HL-60/S4 (cell line): Measurements from ENCODE around the gene FAP.

Experiments
- in situ Hi-C: fragments of 300-500 bp; cut with MboI; formaldehyde crosslinking; loops from 2 replicates; pipeline ENCODE4 v1.14.3; 2022; ENCODE audit warnings: low sequenced_read_pairs

FAP gene

DNA sequence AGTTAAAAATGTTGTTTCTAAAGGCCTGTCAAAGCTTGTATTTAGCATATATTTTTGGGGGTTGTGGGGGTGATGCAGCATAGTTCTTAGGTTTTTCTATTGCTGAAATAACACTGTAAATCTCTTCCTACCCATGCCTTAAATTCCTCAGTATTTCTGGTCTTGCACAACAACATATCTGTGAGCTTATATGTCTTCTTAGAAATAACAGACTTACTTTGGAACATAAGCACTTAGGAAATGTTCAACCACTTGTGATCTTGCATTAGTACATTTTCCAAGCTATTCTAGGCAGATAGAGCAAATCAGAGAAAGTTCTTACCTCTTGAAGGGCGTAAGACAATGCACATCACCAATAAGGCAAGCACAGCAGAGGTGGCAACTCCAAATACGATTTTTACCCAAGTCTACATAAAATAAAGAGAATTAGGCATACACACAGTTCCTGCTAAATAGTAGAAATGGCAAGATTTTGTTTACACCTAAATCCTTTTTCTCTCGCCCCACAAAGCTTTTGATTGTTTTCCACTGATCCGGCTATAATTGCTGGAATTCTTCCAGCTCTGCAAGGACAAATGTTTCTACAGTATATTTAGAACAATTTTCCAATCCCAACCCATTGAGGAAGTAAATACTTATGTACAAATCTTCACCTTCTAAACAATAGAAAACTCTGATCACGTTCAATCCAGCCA is 512 bp downstream of the FAP start:
- in situ Hi-C loops: no loop called here

DNA sequence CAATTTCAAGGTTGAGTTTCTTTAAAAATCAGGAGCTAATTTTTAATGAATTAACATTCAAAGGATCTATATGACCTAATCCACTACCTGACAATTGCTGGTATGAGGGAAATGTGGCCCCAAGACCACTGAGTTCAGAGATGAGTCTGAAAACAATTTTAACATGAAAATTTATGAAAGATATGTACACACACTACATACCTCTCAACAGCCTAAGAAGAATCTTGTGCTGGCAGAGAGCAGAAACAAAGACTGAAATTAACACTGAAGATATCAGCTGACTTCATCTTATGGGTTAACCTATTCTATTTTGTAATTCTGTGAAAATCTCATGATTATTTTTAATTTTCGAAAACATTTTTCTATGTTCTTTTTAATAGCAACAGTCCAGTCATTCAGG is 1.7 kb downstream of the FAP start:
- in situ Hi-C loops: no loop called here

DNA sequence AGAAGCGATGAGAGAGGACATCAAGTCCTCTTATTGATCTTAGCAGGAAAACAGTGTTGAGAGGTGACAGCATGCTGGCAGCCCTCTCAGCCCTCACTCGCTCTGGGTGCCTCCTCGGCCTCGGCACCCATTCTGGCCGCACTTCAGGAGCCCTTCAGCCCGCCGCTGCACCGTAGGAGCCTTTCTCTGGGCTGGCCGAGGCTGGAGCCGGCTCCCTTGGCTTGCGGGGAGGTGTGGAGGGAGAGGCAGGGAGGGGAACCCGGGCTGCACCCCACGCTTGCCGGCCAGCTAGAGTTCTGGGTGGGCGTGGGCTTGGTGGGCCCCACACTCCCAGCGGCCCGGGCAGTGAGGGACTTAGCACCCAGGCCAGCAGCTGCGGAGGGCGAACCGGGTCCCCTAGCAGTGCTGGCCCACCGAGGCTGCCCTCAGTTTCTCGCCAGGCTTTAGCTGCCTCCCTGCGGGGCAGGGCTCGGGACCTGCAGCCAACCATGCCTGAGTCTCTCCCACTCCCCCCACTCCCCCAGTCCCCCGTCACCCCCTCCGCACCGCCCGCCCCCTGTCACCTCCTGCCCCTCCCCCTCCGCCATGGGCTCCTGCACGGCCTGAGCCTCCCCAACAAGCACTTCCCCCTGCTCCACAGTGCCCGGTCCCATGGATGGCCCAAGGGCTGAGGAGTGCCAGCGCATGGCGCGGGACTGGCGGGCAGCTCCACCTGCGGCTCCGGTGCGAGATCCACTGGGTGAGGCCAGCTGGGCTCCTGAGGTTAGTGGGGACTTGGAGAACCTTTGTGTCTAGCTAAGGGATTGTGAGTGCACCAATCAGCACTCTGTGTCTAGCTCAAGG is 8.4 kb downstream of the FAP start:
- in situ Hi-C loops: no loop called here

DNA sequence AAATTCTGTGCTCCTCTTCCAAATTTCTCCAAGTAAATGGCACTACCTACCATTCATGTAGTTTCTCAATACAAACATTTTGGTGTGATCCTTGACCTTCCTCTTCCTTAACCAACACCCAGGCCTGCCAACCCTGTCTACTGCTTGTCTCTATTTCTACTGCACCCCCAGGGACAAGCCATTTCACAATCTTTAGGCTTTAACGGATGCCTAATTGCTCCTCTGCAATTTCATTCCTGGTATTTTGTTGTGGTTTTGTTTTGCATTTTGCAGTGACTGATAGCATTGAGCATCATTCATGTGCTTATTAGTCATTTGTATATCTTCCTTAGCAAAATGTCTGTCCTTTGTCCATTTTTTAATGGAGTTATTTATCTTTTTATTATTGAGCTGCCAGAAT is 10.0 kb downstream of the FAP start:
- in situ Hi-C loops: no loop called here

DNA sequence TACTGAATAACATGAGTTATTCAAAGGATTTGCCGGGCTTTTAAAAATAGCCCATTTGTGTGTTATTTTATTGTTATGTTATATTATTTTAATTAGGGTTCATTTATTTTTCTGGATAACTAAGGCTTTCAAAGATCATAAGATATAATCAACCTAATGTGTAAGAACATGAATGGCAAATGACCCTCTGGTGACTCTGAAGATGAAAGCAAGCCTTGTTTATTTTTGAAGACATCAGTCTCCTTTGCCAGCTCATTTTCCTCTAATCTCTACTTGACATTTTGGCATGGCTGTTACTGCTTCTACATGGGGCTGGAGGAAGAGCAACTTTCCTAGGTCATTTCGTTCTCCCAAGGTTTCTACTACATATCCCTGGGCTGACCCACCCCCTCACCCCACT is 10.6 kb downstream of the FAP start:
- in situ Hi-C loops: no loop called here

DNA sequence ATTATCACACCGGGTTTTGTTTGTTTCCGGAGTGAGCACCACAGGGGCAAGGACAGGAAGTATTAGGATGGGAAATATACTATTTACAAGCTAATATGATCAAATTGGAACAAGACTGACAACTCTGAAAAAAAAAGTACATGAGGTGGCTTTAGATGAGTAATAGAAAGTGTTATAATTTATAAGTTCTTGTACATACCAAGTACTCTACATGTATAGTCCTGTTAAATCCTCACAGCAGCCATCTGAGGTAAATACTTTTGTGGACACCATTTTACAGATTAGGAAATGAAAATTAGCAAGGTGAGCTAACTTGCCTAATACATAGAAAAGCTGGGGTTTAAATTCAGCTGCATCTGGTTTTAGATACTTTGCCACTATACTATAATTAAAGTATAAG is 11.2 kb downstream of the FAP start:
- in situ Hi-C loops: no loop called here

DNA sequence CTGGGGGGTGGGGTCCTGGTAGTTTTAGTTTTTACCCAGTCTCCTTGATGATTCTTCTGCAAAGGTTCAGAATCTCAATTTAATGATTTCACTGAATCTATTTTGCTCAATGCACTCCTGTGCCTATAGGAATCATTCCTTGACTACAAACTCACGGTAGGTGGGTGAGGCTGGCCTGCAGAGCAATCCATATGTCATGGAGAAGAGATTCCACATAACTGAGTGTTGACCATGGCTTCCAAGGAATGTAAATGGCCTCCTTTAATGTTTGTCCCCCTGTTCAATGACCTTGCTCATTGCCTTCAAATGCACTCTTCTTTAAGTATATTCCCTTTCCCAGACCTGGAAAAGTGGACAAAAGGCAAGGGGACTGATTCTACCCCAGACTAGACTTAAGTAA is 12.5 kb downstream of the FAP start:
- in situ Hi-C loops: no loop called here

DNA sequence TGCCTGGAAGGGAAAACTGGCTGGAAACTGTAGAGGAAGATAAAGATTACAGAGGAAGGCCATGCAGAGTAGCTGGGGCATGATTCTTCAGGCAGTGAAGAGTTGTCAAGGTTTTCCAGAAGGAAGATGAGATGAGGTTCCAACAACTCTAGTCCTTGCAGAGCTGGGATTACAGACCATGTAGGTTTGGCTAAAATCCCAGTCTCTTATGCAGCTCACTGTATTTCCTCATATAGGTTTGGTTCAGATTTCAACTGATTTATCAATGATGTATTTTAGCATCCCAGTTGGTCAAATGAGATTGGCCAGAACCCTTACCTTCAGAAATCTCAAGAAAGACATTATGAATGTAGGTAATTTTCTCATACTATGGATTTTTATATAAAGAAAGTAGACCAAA is 16.4 kb downstream of the FAP start:
- in situ Hi-C loops: no loop called here

DNA sequence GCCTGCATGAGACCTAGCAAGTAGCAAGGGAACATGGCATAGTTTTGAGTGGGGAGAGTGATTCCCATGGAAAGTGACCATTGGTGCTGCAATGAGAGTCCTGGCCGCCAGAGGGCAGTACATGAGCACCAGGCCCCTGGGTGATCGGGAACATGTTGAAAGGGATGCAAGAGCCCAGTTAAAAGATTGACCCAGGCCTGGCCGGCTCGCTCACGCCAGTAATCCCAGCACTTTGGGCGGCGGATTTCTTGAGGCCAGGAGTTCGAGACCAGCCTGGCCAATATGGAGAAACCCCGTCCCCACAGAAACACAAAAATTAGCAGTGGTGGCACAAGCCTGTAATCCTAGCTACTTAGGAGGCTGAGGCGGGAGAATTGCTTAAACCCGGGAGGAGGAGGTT is 22.2 kb downstream of the FAP start:
- in situ Hi-C loops: loop anchor here (5.0 kb wide), 1 partner anchor 76 kb away; no protein-coding TSS in a partner anchor

DNA sequence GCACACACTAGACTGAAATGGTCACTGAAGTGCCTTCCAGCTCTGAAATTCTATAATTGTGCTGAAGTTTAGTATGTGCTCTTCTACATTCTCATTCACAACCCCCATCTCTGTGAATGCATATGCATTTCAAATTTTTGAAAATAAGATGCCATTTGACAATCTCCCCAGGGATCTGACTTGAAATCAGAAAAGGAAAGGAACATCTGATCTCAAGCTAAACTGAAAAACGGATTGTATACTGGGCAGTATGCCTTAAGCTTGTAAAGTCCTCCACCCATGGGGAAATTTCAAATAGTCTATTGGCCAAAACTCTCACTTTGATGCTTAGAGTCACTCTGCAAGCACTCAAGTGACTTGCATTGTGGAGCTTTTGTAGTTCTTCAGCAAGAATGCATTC is 22.9 kb downstream of the FAP start:
- in situ Hi-C loops: loop anchor here (5.0 kb wide), 1 partner anchor 77 kb away; no protein-coding TSS in a partner anchor

DNA sequence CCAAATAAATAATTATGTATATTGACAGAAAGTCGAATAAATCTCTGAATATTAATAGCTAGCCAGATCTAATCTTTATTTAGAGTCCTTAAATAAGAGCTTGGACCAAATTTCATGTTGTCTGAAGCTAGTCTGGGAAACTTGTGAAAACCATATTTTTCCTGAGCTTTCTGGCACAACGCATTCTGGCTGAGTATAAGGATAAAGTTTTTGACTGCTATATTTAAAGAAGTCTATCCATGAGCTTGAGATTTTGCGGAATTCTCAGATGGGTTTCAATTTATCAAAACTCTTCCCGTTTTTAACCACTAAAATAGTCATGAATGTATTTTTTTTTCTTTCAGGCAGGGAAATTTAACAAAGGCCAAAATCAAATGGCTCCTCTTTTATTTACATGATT is 23.8 kb downstream of the FAP start:
- in situ Hi-C loops: no loop called here

DNA sequence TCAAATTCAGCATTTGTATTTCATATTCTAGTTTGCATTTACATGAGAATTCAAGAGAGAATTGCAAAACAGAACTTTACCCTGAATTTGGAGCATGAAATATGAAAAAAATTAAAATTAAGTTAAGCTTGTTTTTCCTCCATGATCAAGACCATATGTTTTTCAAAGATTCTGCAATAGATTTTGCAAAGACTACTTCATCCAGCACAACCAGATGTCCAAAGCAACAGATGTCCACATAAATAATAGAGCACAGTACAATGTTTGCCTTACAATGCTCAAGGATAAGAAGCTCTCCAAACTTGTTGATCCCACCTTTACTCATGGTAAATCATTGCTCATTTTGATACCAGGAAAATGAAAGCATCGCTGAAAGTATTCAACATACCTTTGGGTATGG is 25.6 kb downstream of the FAP start:
- in situ Hi-C loops: no loop called here

DNA sequence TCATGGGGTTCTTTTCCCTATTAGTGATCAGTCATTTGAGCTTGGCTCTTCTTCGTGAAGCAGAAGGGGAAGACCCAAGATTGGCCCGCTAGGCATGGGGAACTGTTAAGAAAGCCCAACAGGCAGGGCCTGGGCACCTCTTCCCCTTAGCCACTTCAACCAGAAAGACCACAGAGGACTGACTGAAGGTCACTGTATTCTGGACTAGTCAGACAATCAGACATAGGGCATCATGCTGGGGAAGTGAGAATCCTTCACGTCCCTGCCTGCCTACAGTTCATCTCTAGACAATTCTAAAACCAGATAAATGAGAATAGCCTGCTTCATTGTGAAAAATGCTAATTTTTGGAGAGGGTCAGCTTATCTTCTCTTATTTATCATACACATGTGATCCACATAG is 28.1 kb downstream of the FAP start:
- in situ Hi-C loops: no loop called here

DNA sequence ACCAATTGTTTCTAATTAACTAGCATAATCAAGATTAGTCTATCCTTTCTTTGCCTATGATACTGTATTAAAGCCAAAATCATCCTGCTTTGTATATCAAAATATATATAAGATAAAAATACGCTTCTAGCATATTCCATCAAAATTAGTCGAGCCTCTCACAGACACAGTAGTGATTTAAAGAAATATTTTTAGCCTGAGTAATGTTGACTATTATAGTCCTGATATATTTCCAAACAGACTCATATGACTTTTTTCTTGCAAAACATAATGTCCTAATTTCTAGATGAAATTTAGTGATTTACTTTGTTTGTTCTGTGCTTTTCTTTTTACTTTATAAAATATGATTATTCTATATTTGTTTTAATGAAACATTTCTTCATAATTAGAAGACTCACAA is 30.9 kb downstream of the FAP start:
- in situ Hi-C loops: no loop called here

DNA sequence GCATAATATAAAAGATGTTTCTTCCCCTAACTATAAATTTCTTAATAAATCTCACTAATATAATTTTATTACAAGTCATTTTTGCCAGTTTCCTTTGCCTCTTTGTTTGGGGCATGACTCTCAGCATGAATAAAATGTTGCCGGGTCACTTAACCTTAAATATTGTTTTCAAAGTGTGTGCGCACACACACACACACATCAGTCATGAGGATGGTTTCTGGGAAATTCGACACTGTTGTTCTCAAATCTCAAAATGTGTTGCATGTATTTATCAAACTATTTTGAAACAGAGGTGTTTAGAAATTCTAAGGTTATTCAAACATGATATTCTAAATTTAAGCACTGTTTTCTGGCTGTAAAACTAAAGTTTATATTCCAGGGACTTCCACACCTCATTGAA is 31.5 kb downstream of the FAP start:
- in situ Hi-C loops: no loop called here

DNA sequence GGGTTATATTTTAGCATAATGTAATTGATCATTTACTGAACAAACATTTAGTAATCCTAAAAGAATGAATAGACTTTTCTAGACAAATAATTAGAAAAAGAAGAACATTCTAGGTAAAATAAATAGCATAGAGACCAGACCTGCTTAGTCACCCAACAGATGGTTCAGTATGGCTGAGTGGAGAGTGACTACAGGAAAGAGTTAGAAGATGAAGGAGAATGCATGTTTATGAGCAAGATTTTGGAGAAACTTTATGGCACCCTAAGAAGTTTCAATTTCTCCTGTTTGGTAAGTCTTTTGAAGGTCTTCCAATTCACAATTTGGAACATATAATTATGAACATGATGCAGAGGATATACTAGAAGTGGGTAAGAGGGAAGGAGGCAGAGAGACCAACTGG is 32.9 kb downstream of the FAP start:
- in situ Hi-C loops: no loop called here

DNA sequence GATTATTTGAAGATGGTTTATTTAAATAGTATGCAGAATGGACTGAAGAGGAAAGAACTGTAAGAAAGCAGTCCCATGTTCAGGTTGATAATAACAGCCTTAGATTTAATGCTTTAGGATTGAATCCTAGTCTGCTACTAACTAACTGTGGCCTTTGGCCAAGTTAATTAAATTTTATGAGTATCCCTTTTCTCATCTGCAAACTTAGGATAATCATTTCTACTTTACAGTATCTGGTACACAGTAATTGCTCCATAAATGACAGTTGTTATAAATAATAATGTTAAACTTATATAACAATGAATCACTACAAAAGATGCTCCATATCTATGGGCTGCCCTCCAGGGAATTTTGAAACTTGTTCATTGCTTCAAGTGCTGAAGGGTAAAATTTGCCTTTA is 41.0 kb downstream of the FAP start:
- in situ Hi-C loops: no loop called here

DNA sequence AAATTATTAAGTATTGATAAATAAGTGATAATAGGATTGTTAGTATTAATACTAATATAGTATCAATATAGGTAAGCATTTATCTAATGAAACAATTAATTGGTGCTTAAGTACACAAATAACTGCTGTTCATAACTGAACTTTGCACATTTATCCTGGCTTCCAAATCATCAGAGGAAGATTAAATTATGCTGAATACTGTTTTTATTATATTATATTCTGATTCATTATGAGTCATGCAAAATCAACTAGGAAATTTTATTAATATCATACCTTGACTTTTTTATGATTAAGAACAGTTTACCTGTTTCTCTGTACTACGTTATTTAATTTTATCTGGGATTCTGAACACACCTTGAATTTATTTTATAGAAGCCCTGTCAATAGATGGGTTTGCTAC is 42.6 kb downstream of the FAP start:
- in situ Hi-C loops: no loop called here

DNA sequence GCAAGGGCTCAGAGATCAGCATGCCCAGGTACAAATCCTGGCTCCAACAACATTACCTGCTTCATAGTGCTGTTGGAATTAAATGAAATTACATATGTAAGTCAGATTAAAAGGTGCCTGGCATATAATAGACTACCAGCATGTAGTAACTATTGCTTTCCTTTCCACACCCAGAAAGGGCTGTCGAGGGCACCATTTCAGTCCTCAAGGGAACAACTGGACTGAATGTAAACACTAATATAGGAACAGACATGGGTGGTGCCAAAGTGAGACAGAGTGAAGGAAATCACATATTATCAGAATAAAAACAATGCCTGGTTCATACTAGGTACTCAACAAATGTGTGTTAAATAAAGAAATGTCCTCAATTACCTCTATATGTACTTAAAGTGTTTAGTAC is 43.3 kb downstream of the FAP start:
- in situ Hi-C loops: no loop called here

DNA sequence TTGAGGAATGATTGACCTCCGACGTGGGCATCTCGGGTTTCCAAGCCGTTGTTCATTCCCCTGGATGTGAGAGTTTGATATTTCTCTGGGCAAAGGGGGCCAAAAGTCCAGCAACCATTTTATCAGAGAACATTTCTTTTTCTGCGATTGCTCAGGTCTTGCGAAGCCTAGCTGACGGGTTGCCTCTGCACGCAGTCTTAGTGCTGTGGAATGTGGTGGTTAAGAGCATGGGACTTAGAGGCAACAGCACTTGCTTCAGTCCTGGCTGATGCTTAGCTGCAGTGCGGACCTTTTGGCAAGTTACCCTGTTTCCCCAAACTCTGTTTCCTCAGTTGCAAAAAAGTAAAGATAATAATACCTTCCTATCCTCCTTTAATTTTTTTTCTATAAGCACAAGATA is 45.0 kb downstream of the FAP start:
- in situ Hi-C loops: no loop called here

DNA sequence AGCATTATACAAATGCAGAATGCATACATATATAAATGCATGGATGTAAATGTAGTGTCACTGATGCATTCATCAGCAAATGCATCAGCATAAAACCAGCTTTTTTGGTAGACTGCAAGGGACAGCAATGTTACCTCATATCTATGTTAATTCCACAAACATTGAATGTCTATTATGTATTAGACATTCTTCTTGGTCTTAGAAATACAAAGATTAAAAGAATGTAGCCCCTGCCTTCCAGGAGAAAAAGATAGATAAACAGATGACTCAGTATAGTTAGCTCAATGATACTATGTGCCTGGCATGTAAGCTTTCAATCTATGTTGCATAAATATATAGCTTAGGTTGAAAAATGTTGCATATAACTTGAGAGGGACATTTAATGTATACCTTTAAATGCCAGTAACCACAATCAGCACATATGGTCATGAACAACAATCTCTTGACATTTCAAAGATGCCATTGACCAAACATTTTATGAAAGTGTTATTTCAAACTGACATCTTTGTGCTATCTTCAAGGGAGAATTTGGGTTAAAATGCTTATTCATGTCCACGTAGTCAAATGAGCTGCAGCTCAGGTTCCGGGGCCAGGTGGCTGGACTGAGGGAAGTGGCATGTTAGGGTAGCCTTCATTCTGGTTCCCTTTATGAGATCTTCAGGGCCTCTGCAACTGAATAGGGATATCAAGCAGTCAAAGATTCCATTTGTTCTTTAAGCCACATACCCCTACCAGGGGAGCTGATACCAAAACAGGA is 46.0 kb downstream of the FAP start:
- in situ Hi-C loops: no loop called here

DNA sequence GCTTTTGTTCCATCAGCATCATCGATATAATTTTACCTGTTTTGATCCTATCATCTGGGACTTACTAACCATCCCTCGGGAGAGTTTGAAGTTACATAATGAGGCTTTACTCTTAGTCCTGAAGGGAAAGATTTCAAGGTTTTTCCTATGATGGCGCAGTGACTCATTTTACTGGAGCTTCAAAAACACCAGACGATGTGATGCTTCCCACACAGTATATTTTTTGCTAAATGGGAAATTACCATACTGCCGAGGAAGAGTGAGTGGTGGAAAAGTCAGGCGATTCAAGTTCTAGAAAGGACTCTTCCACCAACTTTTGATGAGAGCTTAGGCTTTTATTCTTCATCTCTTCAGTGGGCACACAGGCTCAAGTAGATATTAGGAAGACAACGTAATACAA is 46.6 kb downstream of the FAP start:
- in situ Hi-C loops: no loop called here
